Activated CD4-positive, alpha-beta T cell treated with anti-CD3 and anti-CD28 coated beads, Interleukin-2, Interleukin-6, amounts not matched to agents 100 ng/mL and 50 ng/mL, durations not matched to agents 16 hours and 8 hours (primary cell): Measurements from ENCODE around the gene AIFM3.
A peak's percentile ranks its signal among the peaks of the same experiment; 100 is the strongest.

ENCODE experiments used
- DNase-seq: peaks from one replicate; pipeline ENCODE4 v3.0.0-alpha.2; 2020

The AIFM3 gene

DNA sequence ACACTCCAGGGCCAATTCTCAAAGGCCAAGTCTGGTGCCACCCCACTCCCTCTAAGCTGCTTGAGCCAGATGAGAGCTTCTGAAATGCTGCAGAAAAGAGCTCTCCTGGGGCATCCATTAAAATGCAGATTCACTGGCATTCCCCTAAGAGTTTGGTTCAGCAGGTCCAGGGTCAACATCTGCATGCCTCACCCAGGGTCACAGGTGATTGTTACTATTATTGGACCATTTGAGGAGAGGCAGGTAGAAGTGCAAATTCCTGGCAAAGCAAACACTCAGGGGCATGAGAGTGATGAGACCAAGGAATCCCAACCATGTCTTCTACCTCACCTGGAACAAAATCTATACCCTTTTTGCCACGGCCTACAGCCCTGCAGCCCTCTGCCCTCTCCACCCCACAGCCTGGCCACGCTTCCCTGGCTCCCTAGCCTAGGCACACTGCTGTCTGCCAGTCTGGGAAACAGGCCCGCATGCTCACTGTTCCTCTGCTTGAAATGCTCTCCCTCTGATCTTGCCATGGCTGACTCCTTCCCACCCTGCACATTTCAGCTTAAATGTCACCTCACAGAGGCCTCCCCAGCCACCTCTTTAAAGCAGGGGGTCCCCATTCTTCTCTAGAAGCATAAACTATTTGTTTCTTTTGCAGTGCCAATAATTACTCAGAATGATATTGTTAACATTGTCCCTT, 43.5 kb downstream of the AIFM3 start:
- DNase-seq, result no peak

- DNase-seq, result no peak
Measured at GRCh38 chr22:21012446-21013407, 45.7 kb downstream of the AIFM3 start.

DNA sequence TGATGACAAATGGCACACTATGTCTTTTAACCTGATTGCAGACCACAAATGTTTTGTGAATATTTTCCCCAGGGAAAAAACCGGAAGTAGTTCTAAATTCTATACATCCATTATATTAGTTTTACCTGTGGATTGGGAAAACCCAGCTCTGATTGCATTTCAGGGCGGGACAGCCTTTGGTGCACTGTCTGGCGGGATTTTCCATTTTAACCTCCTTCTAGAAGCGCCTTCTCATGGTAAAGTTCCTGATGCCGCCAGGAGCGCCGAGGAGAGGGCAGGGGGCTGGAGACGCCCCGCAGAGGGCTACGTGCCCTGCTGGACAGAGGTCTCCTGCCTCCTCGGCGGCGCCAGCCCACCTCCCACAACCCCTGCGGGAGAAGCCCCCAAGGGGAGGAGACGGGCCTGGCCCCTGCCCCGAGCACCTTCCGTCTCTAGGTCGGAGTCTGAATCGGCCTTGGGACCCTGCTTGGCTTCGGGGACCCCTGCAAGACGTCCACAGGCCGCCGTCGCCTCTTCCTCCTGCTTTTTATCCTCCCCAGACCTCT, 46.7 kb downstream of the AIFM3 start:
- no peak for DNase-seq

DNA sequence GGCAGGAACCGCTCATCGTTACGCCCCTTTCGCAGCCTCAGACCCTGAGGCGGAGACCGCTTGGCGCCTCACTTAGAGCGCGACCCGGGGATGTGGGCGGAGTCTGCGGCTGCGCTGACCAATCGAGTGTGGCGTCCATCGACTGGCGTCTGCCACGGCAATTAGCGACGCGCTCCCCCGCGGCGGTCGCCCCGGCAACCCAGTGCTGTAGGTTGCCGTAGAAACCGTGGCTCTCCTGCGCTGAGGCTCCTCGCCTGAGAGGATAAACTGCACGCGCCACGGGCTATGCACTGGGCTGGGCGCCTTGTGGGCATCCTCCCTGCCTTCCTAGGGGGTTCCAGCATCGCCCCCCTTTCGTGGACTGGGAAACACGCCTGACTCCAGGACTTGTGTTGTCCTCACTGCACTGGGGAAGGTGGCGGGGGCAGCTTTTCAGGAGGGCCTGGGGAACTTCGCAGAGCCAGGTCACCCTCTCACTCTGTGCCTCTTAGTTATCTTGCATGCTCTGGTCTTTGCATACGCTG, 47.2 kb downstream of the AIFM3 start:
- peak; percentile 91 for DNase-seq

DNA sequence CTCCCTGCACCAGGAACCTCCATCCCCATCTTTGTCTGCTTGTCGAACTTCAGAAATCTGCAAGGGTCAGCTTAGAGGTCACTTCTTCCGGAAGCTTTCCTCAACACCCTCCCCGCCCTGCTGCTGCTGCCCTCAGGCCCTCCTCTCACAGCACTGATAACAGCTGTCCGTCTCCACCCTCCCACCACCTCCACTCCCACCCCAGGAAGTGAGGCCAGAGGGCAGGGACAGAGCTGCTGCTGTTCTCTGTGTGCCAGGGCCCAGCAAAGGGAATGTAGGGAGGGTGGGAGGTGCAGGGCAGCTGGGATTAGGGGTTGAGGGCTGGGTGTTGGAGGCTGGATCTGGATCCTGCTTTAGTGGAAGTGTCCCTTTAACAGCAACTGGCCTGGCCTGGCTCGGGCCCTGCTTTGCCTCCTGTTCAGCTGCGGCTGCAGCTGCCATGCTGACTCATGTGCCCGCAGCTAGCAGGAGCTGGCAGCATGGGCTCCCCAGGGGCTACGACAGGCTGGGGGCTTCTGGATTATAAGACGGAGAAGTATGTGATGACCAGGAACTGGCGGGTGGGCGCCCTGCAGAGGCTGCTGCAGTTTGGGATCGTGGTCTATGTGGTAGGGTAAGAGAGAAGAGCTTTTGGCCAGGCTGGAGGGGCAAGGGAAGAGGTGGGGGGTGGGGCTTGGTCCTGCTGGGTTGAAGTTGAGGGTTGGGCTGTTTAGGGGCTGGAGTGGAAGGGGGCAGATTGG, 47.8 kb downstream of the AIFM3 start, which contains the start of gene P2RX6:
P2RX6 (plus strand) TSS at position 440 of the 740 bp plus-strand sequence; CDS start at position 450, 10 bp downstream.
- DNase-seq, result no peak

DNA sequence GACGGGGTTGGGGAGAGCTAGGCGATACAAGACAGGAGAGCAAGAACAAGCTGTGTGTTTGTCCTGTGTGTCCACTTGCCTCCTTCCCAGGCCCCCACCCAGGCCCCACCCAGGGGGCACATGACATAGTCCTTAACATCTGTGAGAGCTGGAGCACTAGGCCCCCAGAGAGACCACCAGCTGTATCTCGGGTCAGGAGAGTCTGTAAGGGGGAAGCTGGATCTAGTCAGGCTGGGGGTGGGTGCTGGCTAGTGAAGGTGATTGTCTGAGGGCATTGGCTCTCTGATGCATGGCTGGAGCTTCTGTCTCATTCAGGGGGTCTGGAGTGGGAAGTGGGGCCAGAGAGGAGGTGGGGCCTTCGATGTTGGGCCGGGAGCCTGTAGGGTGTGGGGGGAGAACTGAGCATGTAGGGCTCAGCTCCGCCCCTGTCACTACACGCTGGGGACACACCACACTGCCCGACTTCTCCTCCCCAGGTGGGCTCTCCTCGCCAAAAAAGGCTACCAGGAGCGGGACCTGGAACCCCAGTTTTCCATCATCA, 48.5 kb downstream of the AIFM3 start:
- DNase-seq, result no peak

DNA sequence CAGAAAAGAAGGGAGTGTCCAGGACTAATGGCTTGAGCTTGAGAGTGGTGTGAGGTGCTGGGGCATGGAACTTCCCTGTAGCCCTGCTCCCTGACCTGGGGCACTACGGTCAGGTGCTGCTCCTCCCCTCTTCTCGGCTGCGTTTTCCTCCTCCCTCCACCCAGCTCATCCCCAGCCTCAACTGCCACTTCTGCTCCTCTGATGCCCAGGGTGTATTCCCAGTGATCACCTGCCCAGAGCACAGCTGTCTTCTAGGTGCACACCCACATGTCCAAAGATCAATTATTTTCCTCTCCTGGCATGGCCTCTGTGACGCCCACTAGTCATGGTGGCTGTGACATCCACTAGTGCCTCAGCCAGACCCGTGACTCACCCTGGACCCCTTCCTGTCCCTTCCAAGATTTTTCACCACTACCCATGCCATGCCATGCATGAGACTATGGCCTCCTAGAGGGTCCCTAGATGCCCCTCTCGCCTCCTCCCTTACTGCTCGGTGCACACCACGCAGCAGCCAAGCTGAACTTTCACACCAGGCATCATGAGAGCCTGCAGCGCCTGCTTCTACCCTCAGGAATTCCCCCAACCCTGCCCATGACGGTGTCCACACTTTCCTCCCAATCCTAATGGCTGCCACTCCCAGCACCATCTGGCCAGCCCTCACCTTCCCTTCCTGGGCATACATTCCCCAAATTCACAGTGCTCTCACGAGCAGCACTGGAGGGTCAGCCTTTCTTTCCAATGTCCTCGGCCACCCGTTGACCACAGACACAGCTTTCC, 49.8 kb downstream of the AIFM3 start:
- DNase-seq, result no peak

- no peak for DNase-seq
Measured at GRCh38 chr22:21018314-21018713, 51.3 kb downstream of the AIFM3 start.

- DNase-seq, result no peak
Measured at GRCh38 chr22:21020802-21021429, 53.9 kb downstream of the AIFM3 start.

DNA sequence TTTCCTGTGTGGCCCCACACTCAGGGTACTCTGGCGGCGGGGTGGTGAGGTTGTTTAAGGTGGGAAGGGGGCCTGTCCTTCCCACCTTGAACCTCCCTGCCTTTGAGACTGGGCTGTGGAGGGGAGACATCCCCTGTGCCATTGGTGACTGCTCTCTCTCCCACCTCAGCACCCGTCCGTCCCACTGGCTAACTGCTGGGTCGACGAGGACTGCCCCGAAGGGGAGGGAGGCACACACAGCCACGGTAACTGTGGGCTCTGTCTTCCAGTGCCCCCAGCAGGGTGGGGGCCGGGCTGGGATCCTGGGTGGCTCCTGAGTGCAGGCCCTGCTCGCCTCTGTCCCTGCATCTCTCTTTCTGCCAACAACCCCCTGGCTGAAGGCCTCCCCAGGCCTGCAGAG, 55.5 kb downstream of the AIFM3 start:
- DNase-seq, result no peak

GRCh38 chr22:21022955-21023614, 56.0 kb downstream of the AIFM3 start:
- no peak for DNase-seq

- no peak for DNase-seq
Measured at GRCh38 chr22:21025266-21025665, 58.2 kb downstream of the AIFM3 start.

GRCh38 chr22:21025763-21026755, 59.0 kb downstream of the AIFM3 start:
- DNase-seq, result no peak

GRCh38 chr22:21026783-21027692, 60.0 kb downstream of the AIFM3 start:
- DNase-seq, result no peak

DNA sequence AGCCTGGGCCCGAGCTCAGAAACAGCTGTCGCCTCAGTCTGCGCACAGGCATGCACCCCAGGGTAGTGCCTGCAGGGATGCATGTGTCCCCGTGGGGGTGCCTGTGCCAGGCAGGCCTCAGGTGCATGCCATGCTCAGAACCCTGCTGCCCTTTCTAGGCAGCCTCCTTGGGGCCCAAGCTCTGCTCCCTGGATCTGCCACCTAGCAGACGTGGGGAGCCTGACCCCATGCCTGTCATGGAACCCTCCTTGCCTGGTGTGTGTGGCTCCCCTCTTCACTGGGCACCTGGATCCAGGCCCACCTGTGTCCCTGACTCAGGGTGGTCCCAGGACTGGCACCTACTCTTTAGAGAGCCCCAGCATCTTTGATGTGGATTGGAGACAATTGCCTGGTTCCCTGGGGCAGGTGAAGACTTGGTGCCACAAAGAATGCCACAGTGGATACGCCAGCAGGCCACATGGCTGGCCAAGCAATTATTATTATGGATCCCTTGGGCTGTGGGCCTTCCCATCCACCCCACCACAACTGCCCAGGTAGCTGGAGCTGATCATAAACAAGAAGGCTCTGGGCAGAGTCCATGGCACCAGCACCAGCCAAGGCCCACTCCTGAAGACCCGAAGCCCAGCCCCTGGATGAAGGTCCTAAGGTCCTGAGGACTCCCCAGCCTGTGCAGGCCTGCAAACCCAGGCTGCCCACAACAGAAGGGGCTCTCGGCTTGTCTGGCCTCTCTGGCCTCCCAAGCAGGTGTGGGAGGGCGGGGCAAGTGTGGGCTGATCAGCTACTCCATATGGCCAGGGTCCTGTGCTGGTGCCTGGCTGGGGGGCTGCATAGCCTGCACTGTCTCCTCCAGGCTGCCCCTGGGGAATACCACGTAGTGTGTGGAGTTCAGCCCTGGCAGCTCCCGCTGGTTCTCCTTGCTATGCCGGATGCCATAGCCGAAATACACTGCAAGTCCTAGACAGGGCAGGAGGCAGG, 61.5 kb downstream of the AIFM3 start:
- DNase-seq, result no peak

GRCh38 chr22:21029486-21030025, 62.5 kb downstream of the AIFM3 start:
- DNase-seq, result no peak

DNA sequence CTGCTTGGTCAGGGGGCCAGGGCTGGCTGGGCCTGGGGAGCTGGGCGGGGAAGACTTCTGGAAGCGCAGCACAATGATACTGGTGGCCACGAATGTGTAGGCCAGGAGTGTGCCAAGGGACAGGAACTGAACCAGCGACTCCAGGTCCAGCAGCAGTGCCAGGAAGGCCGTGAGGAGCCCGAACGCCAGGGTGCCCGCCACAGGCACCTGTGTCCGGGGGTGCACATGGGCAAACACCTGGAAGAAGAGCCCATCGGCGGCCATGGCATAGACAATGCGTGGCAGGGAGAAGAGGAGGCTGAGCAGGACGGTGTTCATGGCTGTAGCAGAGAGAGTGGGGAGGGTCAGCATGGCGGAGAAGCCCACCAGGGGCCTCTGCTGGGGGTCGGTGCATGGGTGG, 63.0 kb downstream of the AIFM3 start:
- no peak for DNase-seq
